Neural progenitor cell (in vitro differentiated cells): ENCODE measurements around the gene CGRRF1. TPM values are rescaled to one million over a fixed set of nuclear protein-coding genes. Genes with fewer than 3 reads are reported as not detected.

Experiments
- DNase-seq: peaks from one replicate; pipeline ENCODE4 v3.0.0-alpha.2; 2016; ENCODE audit warnings: low spot score
- H2AFZ ChIP-seq: fragments of 200-600 bp; sonication (generic); replicated peaks from 2 replicates; pipeline ENCODE4 v1.6.1; 2016; ENCODE audit warnings: antibody characterized with exemption
- H3F3A ChIP-seq: fragments of 200-600 bp; sonication (generic); 2 replicates; pipeline ENCODE4 v1.6.1; 2016; ENCODE audit warnings: antibody characterized with exemption, low read depth
- H3K27ac ChIP-seq: fragments of 200-600 bp; sonication (generic); 2 replicates; pipeline ENCODE4 v1.5.1; 2016; ENCODE audit warnings: mild to moderate bottlenecking
- H3K27me3 ChIP-seq: fragments of 200-600 bp; sonication (generic); 2 replicates; pipeline ENCODE4 v1.6.1; 2016; ENCODE audit warnings: mild to moderate bottlenecking, moderate library complexity
- H3K36me3 ChIP-seq: fragments of 200-600 bp; sonication (generic); 2 replicates; pipeline ENCODE4 v1.5.1; 2016
- H3K4me1 ChIP-seq: fragments of 200-600 bp; sonication (generic); 2 replicates; pipeline ENCODE4 v1.6.1; 2016; ENCODE audit warnings: mixed run types
- H3K4me2 ChIP-seq: fragments of 200-600 bp; sonication (generic); 2 replicates; pipeline ENCODE4 v1.6.1; 2016
- H3K4me3 ChIP-seq: fragments of 200-600 bp; sonication (generic); 2 replicates; pipeline ENCODE4 v1.5.1; 2016
- H3K79me2 ChIP-seq: fragments of 200-600 bp; sonication (generic); 2 replicates; pipeline ENCODE4 v1.6.1; 2016; ENCODE audit warnings: low read depth
- H3K9ac ChIP-seq: fragments of 200-600 bp; sonication (generic); 2 replicates; pipeline ENCODE4 v1.6.1; 2016
- H3K9me3 ChIP-seq: fragments of 200-600 bp; sonication (generic); 2 replicates; pipeline ENCODE4 v1.5.1; 2016; ENCODE audit warnings: low read depth
- H4K20me1 ChIP-seq: fragments of 200-600 bp; sonication (generic); 2 replicates; pipeline ENCODE4 v1.6.1; 2016; ENCODE audit warnings: low read depth
- H3K27ac Mint-ChIP-seq: 3 replicates; pipeline ENCODE4 v1.8.0; 2021; ENCODE audit warnings: mixed read lengths
- H3K27me3 Mint-ChIP-seq: 2 replicates; pipeline ENCODE4 v1.8.0; 2022; ENCODE audit warnings: low read depth, mild to moderate bottlenecking, inconsistent platforms, moderate library complexity, mixed read lengths; ENCODE audit not compliant: insufficient read depth
- H3K36me3 Mint-ChIP-seq: 3 replicates; pipeline ENCODE4 v1.8.0; 2021; ENCODE audit warnings: mixed read lengths
- H3K4me1 Mint-ChIP-seq: 3 replicates; pipeline ENCODE4 v1.8.0; 2021; ENCODE audit warnings: mixed read lengths
- H3K4me3 Mint-ChIP-seq: 3 replicates; pipeline ENCODE4 v1.8.0; 2021; ENCODE audit warnings: mild to moderate bottlenecking, moderate library complexity, mixed read lengths
- H3K9me3 Mint-ChIP-seq: 3 replicates; pipeline ENCODE4 v1.8.0; 2020; ENCODE audit warnings: mixed read lengths
- CTCF ChIP-seq: fragments of 200-600 bp; sonication (generic); IDR thresholded peaks from 2 replicates; pipeline ENCODE4 v1.5.1; 2017; ENCODE audit warnings: antibody characterized with exemption, mild to moderate bottlenecking
- EZH2 ChIP-seq: fragments of 200-600 bp; sonication (generic); IDR thresholded peaks from 2 replicates; pipeline ENCODE4 v1.6.1; 2017; ENCODE audit warnings: antibody characterized with exemption, mild to moderate bottlenecking, moderate library complexity
- EZH2phosphoT487 ChIP-seq: fragments of 200-600 bp; sonication (generic); IDR thresholded peaks from 2 replicates; pipeline ENCODE4 v1.6.1; 2017; ENCODE audit warnings: antibody characterized with exemption
- total RNA-seq: library from RNA; depleted of rRNA; stranded (reverse); fragments of >200 nt; gene quantifications from 2 replicates; pipeline ENCODE4 v1.2.3, GENCODE V29; 2015; ENCODE audit warnings: low replicate concordance

CGRRF1 gene
- total RNA-seq, 1 donor from 2014 or later, result 36.1 TPM

- Histone ChIP-seq H3K9me3 (no peaks in the 10 kb centered on the region), H4K20me1 (peaks cover 7% of the 10 kb centered on the region), H3K4me1 (peaks cover 10% of the 10 kb centered on the region), H3K36me3 (no peaks in the 10 kb centered on the region), H3K27me3 (peaks cover 57% of the 10 kb centered on the region), H3K27ac (no peak overlapping the region), H2AFZ (no peak overlapping the region), H3K4me2 (peak overlapping the region; percentile 90), H3K4me3 (peak overlapping the region; percentile 61), H3K79me2 (no peaks in the 10 kb centered on the region), H3K9ac (no peak overlapping the region), H3F3A (peaks cover 25% of the 10 kb centered on the region)
- H3K4me1 Mint-ChIP-seq, result peaks cover 15% of the 10 kb centered on the region
- H3K9me3 Mint-ChIP-seq, result no peaks in the 10 kb centered on the region
- H3K4me3 Mint-ChIP-seq, result peak overlapping the region; percentile 88
- no peaks in the 10 kb centered on the region for H3K36me3 Mint-ChIP-seq
- TF ChIP-seq EZH2 (no peak), EZH2phosphoT487 (no peak), CTCF (peak; percentile 96)
- no peak overlapping the region for H3K27ac Mint-ChIP-seq
- H3K27me3 Mint-ChIP-seq, result peaks cover 7% of the 10 kb centered on the region
- DNase-seq, result peak; percentile 32
These were observed 54.6 kb downstream of the CGRRF1 start for GRCh38 chr14:54564071-54564867.

GRCh38 chr14:54564868-54565784 is 55.4 kb downstream of the CGRRF1 start:
- no peak overlapping the region for H3K27ac Mint-ChIP-seq

GRCh38 chr14:54565785-54566409 is 56.2 kb downstream of the CGRRF1 start:
- Histone ChIP-seq H4K20me1 (peaks cover 7% of the 10 kb centered on the region), H3K9me3 (no peaks in the 10 kb centered on the region), H3K36me3 (no peaks in the 10 kb centered on the region), H3K4me1 (peaks cover 10% of the 10 kb centered on the region), H3K4me2 (peak overlapping the region; percentile 90), H3K79me2 (no peaks in the 10 kb centered on the region), H3K27ac (no peak overlapping the region), H3K9ac (no peak overlapping the region), H3K27me3 (peaks cover 66% of the 10 kb centered on the region), H2AFZ (peak overlapping the region; percentile 91), H3F3A (peaks cover 25% of the 10 kb centered on the region), H3K4me3 (peak overlapping the region; percentile 61)
- TF ChIP-seq EZH2phosphoT487 (peak; percentile 4), EZH2 (peak; percentile 65), CTCF (no peak)
- H3K4me3 Mint-ChIP-seq, result peak overlapping the region; percentile 88
- H3K27me3 Mint-ChIP-seq, result peaks cover 7% of the 10 kb centered on the region
- no peaks in the 10 kb centered on the region for H3K9me3 Mint-ChIP-seq
- peaks cover 3% of the 10 kb centered on the region for H3K36me3 Mint-ChIP-seq
- DNase-seq, result peak; percentile 88
- no peak overlapping the region for H3K27ac Mint-ChIP-seq
- peaks cover 21% of the 10 kb centered on the region for H3K4me1 Mint-ChIP-seq

More at GRCh38 chr14:54564868-54565784, 55.4 kb downstream of the CGRRF1 start:
- Mint-ChIP-seq H3K4me3 (peak overlapping the region; percentile 88), H3K36me3 (peaks cover under 1% of the 10 kb centered on the region), H3K4me1 (peaks cover 18% of the 10 kb centered on the region), H3K9me3 (no peaks in the 10 kb centered on the region), H3K27me3 (peaks cover 7% of the 10 kb centered on the region)
- no peaks in the 10 kb centered on the region for H3K36me3 ChIP-seq
- TF ChIP-seq EZH2 (peak; percentile 16), EZH2phosphoT487 (no peak)
- H3K79me2 ChIP-seq, result no peaks in the 10 kb centered on the region
- peaks cover 10% of the 10 kb centered on the region for H3K4me1 ChIP-seq
- peak overlapping the region; percentile 61 for H3K4me3 ChIP-seq
- no peak overlapping the region for H3K9ac ChIP-seq
- peaks cover 7% of the 10 kb centered on the region for H4K20me1 ChIP-seq
- DNase-seq, result peak; percentile 82
- peak overlapping the region; percentile 90 for H3K4me2 ChIP-seq
- H3K27ac ChIP-seq, result no peak overlapping the region
- peaks cover 25% of the 10 kb centered on the region for H3F3A ChIP-seq
- peaks cover 65% of the 10 kb centered on the region for H3K27me3 ChIP-seq
- H2AFZ ChIP-seq, result peak overlapping the region; percentile 91
- no peaks in the 10 kb centered on the region for H3K9me3 ChIP-seq
